Stimulated activated effector memory CD8-positive, alpha-beta T cell treated with anti-CD3 and anti-CD28 coated beads, Interleukin-12 subunit alpha, Interleukin-12 subunit beta, amount 100 ng/mL, for 72 hours (primary cell): Measurements from ENCODE around the gene LSM4.

ENCODE experiments used
- ATAC-seq: fragments of 150-1000 bp; cut with Tn5 transposase; 2 replicates; pipeline ENCODE4 v1.10.0; 2021
- DNase-seq, 2 donors: peaks; one replicate each; pipeline ENCODE4 v3.0.0; 2021 to 2022; ENCODE audit warnings: low spot score in 2 of 2
- H3K27ac Mint-ChIP-seq: one replicate; pipeline ENCODE4 v1.8.0; 2022; ENCODE audit warnings: mild to moderate bottlenecking, mixed read lengths
- H3K36me3 Mint-ChIP-seq: one replicate; pipeline ENCODE4 v1.8.0; 2022; ENCODE audit warnings: mild to moderate bottlenecking, mixed read lengths
- H3K4me1 Mint-ChIP-seq: one replicate; pipeline ENCODE4 v1.8.0; 2022; ENCODE audit warnings: mixed read lengths
- H3K4me3 Mint-ChIP-seq: one replicate; pipeline ENCODE4 v1.8.0; 2022; ENCODE audit warnings: mild to moderate bottlenecking, mixed read lengths
- H3K9me3 Mint-ChIP-seq: one replicate; pipeline ENCODE4 v1.8.0; 2022; ENCODE audit warnings: mixed read lengths

Gene LSM4

DNA sequence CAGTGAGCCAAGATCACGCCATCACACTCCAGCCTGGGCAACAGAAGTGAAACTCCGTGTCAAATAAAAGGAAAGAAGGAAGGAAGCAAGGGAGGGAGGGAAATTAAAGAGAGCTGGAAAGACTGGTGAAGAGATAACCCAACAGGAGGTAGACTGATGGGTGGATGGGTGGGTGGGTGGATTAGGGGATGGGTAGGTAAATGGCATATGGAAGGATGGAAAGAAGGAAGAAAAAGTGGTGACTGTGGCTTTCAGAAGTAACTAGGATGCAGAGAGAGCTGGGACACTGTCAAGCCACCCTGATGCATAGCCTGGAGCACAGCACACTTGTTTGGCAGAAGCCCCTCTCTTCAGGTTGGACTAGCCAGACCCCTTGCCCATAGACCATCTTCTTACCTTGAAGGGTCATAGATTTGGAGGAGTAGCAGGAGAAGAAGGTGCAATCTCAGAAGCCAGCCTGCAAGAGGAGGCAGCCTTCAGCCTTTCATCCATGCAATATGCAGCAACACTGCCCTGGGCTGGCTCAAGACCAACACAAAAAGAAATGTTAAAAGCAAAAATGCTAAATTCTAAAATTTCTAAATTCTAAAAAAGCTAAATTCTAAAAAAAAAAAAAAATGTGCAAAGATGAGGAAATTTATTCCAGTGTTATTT, 53.7 kb downstream of the LSM4 start:
- Mint-ChIP-seq H3K36me3 (peaks cover 15% of the 10 kb centered on the region), H3K27ac (no peak overlapping the region), H3K4me1 (peaks cover 12% of the 10 kb centered on the region), H3K4me3 (no peak overlapping the region), H3K9me3 (no peaks in the 10 kb centered on the region)
- ATAC-seq (no peak), DNase-seq (no peak)

DNA sequence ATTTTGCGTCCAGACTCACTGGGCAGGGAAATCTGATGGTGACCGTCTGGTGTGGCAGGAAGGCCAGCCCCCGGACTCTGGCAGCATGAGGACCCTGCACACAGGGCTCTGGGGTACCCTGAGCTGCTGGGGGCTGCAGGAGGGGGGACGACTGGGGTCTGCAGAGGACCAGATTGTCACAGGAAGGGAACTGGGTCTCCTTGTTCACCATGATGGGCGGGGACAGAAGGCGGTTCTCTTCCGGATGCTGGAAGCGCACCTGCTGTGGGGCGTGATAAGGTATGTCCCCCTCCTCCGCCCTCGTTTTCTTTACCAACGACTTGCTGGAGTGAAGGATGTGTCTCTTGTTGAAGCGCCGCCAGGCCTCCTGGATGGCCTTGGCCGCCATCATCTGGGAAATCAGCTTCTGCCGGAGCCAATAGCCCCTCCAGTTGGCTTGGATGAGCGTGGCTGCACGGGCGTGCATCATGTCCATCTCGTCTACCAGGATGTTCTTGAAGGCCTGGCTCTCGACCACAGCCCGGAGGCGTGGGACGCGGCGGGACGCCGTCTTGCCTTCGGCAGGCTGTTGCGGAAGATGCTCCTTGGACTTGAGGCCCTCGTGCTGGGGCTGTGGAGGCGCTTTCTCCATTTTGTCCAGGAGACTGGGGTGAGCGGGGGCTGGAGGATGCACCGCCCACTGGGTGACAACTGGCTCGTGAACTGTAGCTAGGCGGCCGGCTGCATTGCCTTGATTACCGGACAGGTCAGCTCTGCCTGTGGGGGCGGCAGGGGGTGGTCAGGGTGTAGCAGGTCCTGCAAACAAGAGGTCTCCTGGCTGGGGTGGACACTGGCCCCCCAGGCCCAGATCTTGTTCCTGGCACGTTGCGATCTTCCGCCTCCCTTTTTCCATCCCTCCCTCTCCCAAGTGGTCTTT, 55.8 kb downstream of the LSM4 start:
- no peak overlapping the region for H3K27ac Mint-ChIP-seq
- ATAC-seq, result no peak
- H3K36me3 Mint-ChIP-seq, result peaks cover 8% of the 10 kb centered on the region
- no peaks in the 10 kb centered on the region for H3K9me3 Mint-ChIP-seq
- DNase-seq, result no peak
- H3K4me3 Mint-ChIP-seq, result no peak overlapping the region
- H3K4me1 Mint-ChIP-seq, result peaks cover 10% of the 10 kb centered on the region

DNA sequence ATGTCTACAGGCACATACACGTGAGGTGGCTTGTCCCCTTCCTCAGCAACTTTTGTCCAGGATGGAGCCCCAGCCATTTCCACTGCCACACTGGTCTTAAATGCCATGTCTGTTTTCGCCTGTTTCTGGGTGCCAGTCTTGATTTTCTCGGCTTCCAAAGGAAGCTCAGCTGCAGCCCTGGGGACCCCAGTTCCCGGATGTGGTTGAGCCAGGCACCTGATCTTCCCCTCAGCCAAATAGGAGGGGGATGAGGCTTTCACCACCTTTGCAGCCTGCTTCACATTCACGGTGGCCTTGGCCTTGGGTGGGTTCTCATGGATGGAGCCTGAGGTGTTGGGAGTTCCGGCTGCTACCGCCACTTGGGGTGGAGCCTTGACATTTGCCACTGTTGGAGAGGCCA, 57.3 kb downstream of the LSM4 start:
- H3K27ac Mint-ChIP-seq, result no peak overlapping the region
- no peaks in the 10 kb centered on the region for H3K9me3 Mint-ChIP-seq
- H3K36me3 Mint-ChIP-seq, result peaks cover 8% of the 10 kb centered on the region
- H3K4me3 Mint-ChIP-seq, result no peak overlapping the region
- DNase-seq (no peak), ATAC-seq (no peak)
- H3K4me1 Mint-ChIP-seq, result peaks cover 10% of the 10 kb centered on the region

DNA sequence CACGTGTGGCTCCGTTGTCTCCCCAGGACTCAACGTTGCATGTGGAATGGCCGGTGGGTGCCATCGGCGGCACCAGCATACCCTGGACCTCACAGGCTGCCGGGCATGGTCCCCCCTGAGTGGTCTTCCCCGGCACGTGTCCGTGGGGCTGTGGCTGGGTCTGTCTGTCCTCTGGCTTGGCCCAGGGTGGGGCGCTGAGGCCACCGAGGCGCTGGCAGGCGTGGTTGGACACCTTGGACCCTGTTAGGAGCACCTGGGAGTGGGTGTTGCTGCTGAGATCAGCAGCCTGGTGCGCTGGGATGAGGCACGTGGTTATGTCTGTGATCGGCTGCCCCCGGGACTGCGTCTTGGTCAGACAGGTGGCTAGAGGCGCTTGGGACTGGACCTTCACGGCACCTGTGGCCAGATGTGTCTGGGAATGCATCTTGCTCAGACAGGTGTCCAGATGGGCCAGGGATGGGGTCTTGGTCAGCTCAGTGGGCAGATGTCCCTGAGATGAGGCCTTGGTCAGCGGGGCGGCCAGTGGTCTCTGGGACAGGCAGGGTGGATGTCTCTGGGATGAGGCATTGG, 57.8 kb downstream of the LSM4 start:
- no peaks in the 10 kb centered on the region for H3K9me3 Mint-ChIP-seq
- DNase-seq (no peak), ATAC-seq (no peak)
- H3K36me3 Mint-ChIP-seq, result peaks cover 8% of the 10 kb centered on the region
- peaks cover 10% of the 10 kb centered on the region for H3K4me1 Mint-ChIP-seq
- H3K4me3 Mint-ChIP-seq, result no peak overlapping the region
- H3K27ac Mint-ChIP-seq, result no peak overlapping the region

DNA sequence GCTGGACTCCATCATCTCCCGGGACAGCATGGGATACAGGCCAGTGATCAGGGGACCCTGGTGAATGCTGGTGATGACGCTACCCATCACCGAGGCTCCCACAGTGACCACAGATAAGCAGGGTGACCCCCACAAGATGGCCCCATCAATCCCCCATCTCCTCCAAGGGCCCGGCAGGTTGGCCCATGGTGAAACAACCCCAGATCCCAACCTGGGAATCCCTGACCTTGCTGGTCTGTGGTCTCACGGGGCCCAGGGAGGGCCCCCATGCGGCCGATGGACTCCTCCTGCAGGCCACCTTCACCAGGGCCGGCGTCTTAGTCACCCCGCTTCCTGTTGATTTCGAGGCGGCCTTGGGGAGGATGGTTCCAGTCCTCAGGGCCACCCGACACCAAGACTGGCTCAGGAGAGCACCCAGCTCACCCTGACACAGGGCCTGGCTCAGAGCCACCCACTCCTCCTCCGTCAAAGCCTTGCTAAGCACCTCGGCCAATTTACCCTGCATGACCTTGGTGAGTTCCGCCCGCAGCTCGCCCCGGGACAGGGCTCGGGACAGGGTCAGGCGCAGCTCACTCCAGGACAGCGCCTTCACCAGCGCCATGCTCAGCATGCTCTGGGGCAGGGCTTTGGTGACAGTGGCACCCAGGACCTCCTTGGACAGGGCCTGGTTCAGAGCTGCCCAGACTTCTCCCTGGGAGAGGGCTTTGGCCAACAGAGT, 58.6 kb downstream of the LSM4 start:
- Mint-ChIP-seq H3K4me1 (peaks cover 10% of the 10 kb centered on the region), H3K9me3 (no peaks in the 10 kb centered on the region), H3K4me3 (no peak overlapping the region), H3K27ac (no peak overlapping the region), H3K36me3 (peaks cover 8% of the 10 kb centered on the region)
- DNase-seq (no peak), ATAC-seq (no peak)

DNA sequence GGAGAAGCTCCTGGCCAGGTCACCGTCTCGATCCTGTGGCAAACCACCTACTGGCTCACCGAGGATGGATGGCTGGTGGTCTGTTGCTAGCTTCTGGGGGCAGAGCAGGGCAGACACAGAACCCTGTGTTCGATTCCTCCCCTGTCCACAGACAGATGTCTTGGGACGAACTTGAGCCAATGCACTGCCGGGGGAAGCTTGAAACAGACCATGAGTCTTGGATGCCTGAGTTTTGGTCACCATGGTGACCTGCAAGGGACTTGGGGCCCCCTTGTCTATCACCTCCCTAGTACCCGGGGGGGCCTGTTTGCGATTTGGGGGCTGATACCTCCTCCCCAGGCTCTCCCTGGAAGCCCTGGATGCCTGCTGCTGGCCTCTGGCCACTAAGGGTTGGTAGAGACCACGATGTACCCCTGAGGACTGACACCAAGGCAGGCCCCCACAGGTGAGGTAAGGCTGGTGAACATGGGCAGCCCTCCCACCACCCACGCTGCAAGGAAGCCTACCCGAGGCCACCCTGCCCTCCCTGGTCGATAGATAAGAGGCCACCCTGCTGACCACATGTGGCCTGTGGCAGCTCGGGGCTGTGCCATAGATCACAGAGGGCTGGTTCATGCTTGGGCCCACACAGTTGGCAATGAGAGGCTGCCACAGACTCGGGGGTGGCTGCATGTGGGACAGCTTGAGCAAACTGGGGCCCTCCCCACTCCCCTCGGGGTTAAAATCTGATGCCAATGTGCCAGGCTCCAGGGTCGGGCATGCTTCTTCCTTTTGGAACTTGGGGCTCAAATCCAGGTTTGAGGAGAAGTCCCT, 59.3 kb downstream of the LSM4 start:
- no peak for DNase-seq
- no peak for ATAC-seq
- Mint-ChIP-seq H3K9me3 (no peaks in the 10 kb centered on the region), H3K36me3 (peaks cover 8% of the 10 kb centered on the region), H3K4me1 (peaks cover 10% of the 10 kb centered on the region), H3K27ac (no peak overlapping the region), H3K4me3 (no peak overlapping the region)

DNA sequence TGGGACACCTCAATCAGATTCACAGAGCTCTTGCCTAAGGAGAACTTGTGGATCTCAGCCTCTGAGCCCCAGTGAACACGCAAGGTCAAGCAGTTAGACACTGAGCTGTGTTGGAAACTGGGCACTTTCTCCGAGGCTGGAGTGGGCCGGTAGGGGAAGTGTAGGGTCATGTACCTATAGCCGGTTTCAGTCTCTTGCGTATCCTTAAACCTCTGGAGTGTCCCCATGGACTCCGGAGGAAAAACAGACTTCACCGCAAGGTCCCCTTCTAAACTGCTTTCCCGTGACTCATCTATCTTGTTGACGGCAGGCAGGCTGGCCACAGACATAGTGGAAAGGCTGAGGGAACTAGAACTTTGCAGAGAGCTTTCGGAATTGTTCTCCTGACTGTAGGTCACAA, 60.0 kb downstream of the LSM4 start:
- DNase-seq (no peak), ATAC-seq (no peak)
- Mint-ChIP-seq H3K27ac (no peak overlapping the region), H3K9me3 (no peaks in the 10 kb centered on the region), H3K36me3 (peaks cover 8% of the 10 kb centered on the region), H3K4me1 (peaks cover 10% of the 10 kb centered on the region), H3K4me3 (no peak overlapping the region)

DNA sequence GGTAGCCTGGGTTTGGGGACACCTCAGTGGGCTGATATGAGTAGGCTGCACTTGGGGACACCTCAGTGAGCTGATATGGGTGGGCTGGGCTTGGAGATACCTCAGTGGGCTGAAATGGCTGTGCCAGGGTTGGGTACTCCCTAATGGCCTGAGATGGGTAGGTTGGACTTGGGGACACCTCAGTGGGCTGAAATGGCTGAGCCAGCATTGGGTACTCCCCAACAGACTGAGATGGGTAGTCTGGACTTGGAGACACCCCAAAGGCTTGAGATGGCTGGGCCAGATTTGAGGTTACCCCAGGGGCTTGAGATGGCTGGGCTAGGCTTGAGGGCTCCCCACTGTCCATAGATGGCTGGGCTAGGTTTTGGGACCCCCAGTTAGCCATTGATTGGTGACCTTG, 60.7 kb downstream of the LSM4 start:
- DNase-seq (no peak), ATAC-seq (no peak)
- Mint-ChIP-seq H3K9me3 (no peaks in the 10 kb centered on the region), H3K36me3 (peaks cover 8% of the 10 kb centered on the region), H3K4me3 (no peak overlapping the region), H3K4me1 (peaks cover 10% of the 10 kb centered on the region), H3K27ac (no peak overlapping the region)

DNA sequence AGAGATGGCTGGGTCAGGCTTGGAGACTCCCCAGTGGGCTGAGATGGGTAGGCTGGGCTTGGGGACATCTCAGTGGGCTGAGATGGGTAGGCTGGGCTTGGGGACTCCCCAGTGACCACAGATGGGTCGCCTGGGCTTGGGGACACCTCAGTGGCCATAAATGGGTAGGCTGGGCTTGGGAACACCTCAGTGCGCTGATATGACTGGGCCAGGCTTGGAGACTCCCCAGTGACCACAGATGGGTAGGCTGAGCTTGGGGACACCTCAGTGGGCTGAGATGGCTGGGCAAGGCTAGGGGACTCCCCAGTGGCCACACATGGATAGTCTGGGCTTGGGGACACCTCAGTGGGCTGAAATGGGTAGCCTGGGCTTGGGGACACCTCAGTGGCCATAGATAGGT, 61.4 kb downstream of the LSM4 start:
- ATAC-seq (no peak), DNase-seq (no peak)
- Mint-ChIP-seq H3K36me3 (peaks cover 7% of the 10 kb centered on the region), H3K9me3 (no peaks in the 10 kb centered on the region), H3K4me3 (no peak overlapping the region), H3K27ac (no peak overlapping the region), H3K4me1 (peaks cover 7% of the 10 kb centered on the region)

DNA sequence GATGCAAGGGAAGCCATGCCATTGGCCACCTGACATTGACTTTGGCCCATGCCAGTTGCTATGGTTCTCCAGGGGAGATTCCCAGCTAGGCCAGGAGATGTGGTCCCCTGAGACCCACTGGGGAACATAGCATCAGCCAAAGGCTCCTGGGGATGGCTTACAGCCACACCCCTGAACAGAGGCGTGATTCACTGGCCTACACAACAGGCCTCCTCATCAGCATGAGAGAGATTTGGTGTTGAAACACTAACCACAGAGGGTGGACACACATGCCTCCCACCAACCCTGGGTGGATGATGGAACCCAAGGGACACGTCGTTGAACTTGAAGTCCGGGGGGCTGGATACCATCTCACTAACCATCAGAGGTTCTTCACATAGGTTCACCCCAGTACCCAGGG, 63.0 kb downstream of the LSM4 start:
- ATAC-seq (no peak), DNase-seq (no peak)
- Mint-ChIP-seq H3K36me3 (no peaks in the 10 kb centered on the region), H3K27ac (no peak overlapping the region), H3K4me3 (no peak overlapping the region), H3K9me3 (no peaks in the 10 kb centered on the region), H3K4me1 (no peaks in the 10 kb centered on the region)

DNA sequence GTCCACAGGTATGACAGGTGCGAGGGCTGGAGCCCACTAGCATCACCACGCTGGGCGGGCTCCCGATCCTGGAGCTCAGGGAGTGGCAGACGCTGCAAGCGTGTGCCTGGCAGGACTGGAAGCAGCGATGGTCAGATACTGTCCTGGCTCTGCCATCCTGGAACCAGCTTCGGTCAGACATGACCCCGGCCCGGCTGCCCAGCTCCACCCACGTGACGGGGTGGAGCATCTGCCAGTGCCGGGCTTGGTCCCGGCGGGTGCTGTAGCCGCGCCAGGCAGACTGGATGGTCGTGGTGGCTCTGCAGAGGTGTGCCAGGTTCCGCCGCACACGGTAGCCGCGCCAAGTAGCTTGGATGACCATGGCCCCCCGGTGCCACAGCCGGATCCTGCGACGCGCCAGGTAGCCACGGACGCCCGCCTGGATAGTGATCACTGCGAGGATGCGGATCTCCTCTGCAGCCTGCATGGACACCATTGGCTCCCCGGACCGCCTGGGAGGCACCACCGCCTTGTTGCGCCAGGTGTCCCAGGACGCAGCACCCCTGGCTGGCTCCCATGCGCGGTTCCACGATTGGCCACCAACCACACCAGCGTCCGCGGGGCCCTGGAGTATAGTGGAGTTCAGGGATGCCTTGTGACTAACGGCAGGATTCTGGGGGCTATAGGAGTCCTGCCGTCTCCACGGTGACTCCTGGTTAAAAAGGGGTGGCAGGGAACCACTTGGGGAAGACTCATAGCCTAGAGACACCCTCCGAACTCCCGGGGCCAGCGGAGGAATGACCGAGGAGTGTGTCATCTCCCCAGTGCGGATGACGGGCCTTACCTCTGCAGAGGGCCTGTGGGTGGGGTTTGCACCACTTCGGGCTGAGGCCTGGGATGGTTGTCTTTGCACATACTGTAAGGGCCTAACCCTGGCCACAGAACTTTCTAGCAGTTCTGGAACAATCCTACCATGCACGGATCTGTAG, 65.1 kb downstream of the LSM4 start:
- no peak overlapping the region for H3K4me3 Mint-ChIP-seq
- no peak for DNase-seq
- H3K9me3 Mint-ChIP-seq, result no peaks in the 10 kb centered on the region
- no peak for ATAC-seq
- no peaks in the 10 kb centered on the region for H3K4me1 Mint-ChIP-seq
- no peak overlapping the region for H3K27ac Mint-ChIP-seq
- no peaks in the 10 kb centered on the region for H3K36me3 Mint-ChIP-seq
